ENCODE measurements around the gene BMF.

BMF gene

GRCh38 chr15:40110866-40111550, 2.3 kb upstream of the BMF start:
- no peak for TF ChIP-seq CTCF (IDR thresholded peaks at IDR 0.05; ENCODE audit: insufficient read depth, missing control alignments)
- FAIRE-seq: no peak
- DNase-seq (ENCODE audit: insufficient read length, low spot score): no peak

GRCh38 chr15:40108061-40108854, 421 bp downstream of the BMF start:
- no peak for TF ChIP-seq CTCF (IDR thresholded peaks at IDR 0.05; ENCODE audit: insufficient read depth, missing control alignments)
- FAIRE-seq: no peak
- DNase-seq (ENCODE audit: insufficient read length, low spot score): peak; percentile 25

GRCh38 chr15:40106203-40107161, 2.2 kb downstream of the BMF start:
- no peak for FAIRE-seq
- no peak for DNase-seq (ENCODE audit: insufficient read length, low spot score)
- TF ChIP-seq CTCF (IDR thresholded peaks at IDR 0.05; ENCODE audit: insufficient read depth, missing control alignments): no peak

GRCh38 chr15:40105517-40106202, 3.0 kb downstream of the BMF start:
- FAIRE-seq (no peak), DNase-seq (ENCODE audit: insufficient read length, low spot score) (peak; percentile 23)
- TF ChIP-seq CTCF (IDR thresholded peaks at IDR 0.05; ENCODE audit: insufficient read depth, missing control alignments): no peak

GRCh38 chr15:40104865-40105516, 3.7 kb downstream of the BMF start:
- FAIRE-seq (no peak), DNase-seq (ENCODE audit: insufficient read length, low spot score) (peak; percentile 92)
- peak; percentile 79 for TF ChIP-seq CTCF (IDR thresholded peaks at IDR 0.05; ENCODE audit: insufficient read depth, missing control alignments)

GRCh38 chr15:40104296-40104864, 4.3 kb downstream of the BMF start:
- TF ChIP-seq CTCF (IDR thresholded peaks at IDR 0.05; ENCODE audit: insufficient read depth, missing control alignments): no peak
- peak; percentile 11 for DNase-seq (ENCODE audit: insufficient read length, low spot score)
- no peak for FAIRE-seq
